Large intestine (tissue), 3 donors: ENCODE measurements around the gene CD160. TPM values are rescaled to one million over a fixed set of nuclear protein-coding genes. Genes with fewer than 3 reads are reported as not detected.
A peak's percentile ranks its signal among the peaks of the same experiment; 100 is the strongest.

Source experiments
- DNase-seq, 2 donors: peaks; one replicate each; pipeline versions ENCODE4 v3.0.0 to v3.0.0-alpha.2; 2013
- H3K27ac ChIP-seq: one replicate; pipeline ENCODE4 v1.5.1; 2013; ENCODE audit warnings: low read length
- H3K27me3 ChIP-seq: 2 replicates; pipeline ENCODE4 v1.6.1; 2013; ENCODE audit warnings: low read length; ENCODE audit not compliant: control insufficient read depth, insufficient read depth
- H3K36me3 ChIP-seq: 2 replicates; pipeline ENCODE4 v1.6.1; 2013; ENCODE audit warnings: low read length; ENCODE audit not compliant: control insufficient read depth, insufficient read depth
- H3K4me1 ChIP-seq: one replicate; pipeline ENCODE4 v1.6.1; 2013; ENCODE audit warnings: low read length; ENCODE audit not compliant: control insufficient read depth, insufficient read depth
- H3K4me3 ChIP-seq: one replicate; pipeline ENCODE4 v1.5.1; 2013; ENCODE audit warnings: low read length
- H3K9me3 ChIP-seq: one replicate; pipeline ENCODE4 v1.6.1; 2013; ENCODE audit warnings: mild to moderate bottlenecking, low read depth, low read length, moderate library complexity; ENCODE audit not compliant: control insufficient read depth
- WGBS: methylation state at CpG from one replicate; pipeline ENCODE4 v1.1.5; 2013; ENCODE audit warnings: low lambda C conversion rate; ENCODE audit not compliant: insufficient coverage; 5-methylcytosine and 5-hydroxymethylcytosine counted together
- polyA plus RNA-seq: library from polyadenylated mRNA; unstranded; fragments of 120-200 nt; gene quantifications from one replicate; pipeline ENCODE4 v1.2.1, GENCODE V29; 2013

CD160 gene
- polyA plus RNA-seq, 1 donor: 2.6 TPM

- 100% methylated on average over 1 of the region's 1 CpG for WGBS
- Histone ChIP-seq H3K4me1 (no peaks in the 10 kb centered on the region), H3K4me3 (no peak overlapping the region), H3K27me3 (no peaks in the 10 kb centered on the region), H3K9me3 (peaks cover 8% of the 10 kb centered on the region), H3K27ac (no peak overlapping the region), H3K36me3 (peaks cover 10% of the 10 kb centered on the region)
- DNase-seq: no peak
Measured at GRCh38 chr1:145771056-145771455, 51.8 kb downstream of the CD160 start.

GRCh38 chr1:145773423-145773822 is 54.1 kb downstream of the CD160 start:
- H3K9me3 ChIP-seq: no peaks in the 10 kb centered on the region
- H3K4me1 ChIP-seq: no peaks in the 10 kb centered on the region
- H3K27me3 ChIP-seq: no peaks in the 10 kb centered on the region
- no peak overlapping the region for H3K27ac ChIP-seq
- no peak for DNase-seq
- no peak overlapping the region for H3K4me3 ChIP-seq
- no CpG with 5 or more reads among the region's 1 CpG for WGBS
- peaks cover 10% of the 10 kb centered on the region for H3K36me3 ChIP-seq

GRCh38 chr1:145777357-145778145 is 58.3 kb downstream of the CD160 start:
- DNase-seq: no peak
- Histone ChIP-seq H3K27ac (no peak overlapping the region), H3K4me3 (no peak overlapping the region), H3K4me1 (no peaks in the 10 kb centered on the region), H3K27me3 (no peaks in the 10 kb centered on the region), H3K36me3 (peaks cover 8% of the 10 kb centered on the region), H3K9me3 (no peaks in the 10 kb centered on the region)
- no CpG with 5 or more reads among the region's 1 CpG for WGBS

GRCh38 chr1:145778146-145778540 is 58.8 kb downstream of the CD160 start:
- H3K9me3 ChIP-seq: no peaks in the 10 kb centered on the region
- H3K27me3 ChIP-seq: no peaks in the 10 kb centered on the region
- peaks cover 10% of the 10 kb centered on the region for H3K36me3 ChIP-seq
- DNase-seq: no peak
- no peaks in the 10 kb centered on the region for H3K4me1 ChIP-seq
- 100% methylated on average over 1 of the region's 1 CpG for WGBS
- H3K27ac ChIP-seq: no peak overlapping the region
- H3K4me3 ChIP-seq: no peak overlapping the region

- Histone ChIP-seq H3K4me1 (peaks cover 9% of the 10 kb centered on the region), H3K4me3 (no peak overlapping the region), H3K27ac (no peak overlapping the region), H3K27me3 (no peaks in the 10 kb centered on the region), H3K36me3 (peaks cover 10% of the 10 kb centered on the region), H3K9me3 (no peaks in the 10 kb centered on the region)
- WGBS: 100% methylated on average over 2 of the region's 10 CpGs
- no peak for DNase-seq
Measured at GRCh38 chr1:145782272-145783099, 63.2 kb downstream of the CD160 start.

GRCh38 chr1:145784409-145784808 is 65.1 kb downstream of the CD160 start:
- peaks cover 10% of the 10 kb centered on the region for H3K36me3 ChIP-seq
- H3K27me3 ChIP-seq: no peaks in the 10 kb centered on the region
- H3K4me1 ChIP-seq: peaks cover 9% of the 10 kb centered on the region
- WGBS: 90% methylated on average over 3 of the region's 3 CpGs
- no peak for DNase-seq
- no peak overlapping the region for H3K4me3 ChIP-seq
- H3K27ac ChIP-seq: no peak overlapping the region
- no peaks in the 10 kb centered on the region for H3K9me3 ChIP-seq

- no CpG with 5 or more reads among the region's 1 CpG for WGBS
- H3K27ac ChIP-seq: peak overlapping the region; percentile 76
- no peak overlapping the region for H3K4me3 ChIP-seq
- DNase-seq: peak; percentile 18 to 75
- H3K27me3 ChIP-seq: no peaks in the 10 kb centered on the region
- H3K9me3 ChIP-seq: no peaks in the 10 kb centered on the region
- H3K4me1 ChIP-seq: peaks cover 9% of the 10 kb centered on the region
- peaks cover 8% of the 10 kb centered on the region for H3K36me3 ChIP-seq
Measured at GRCh38 chr1:145785547-145785946, 66.2 kb downstream of the CD160 start.

- Histone ChIP-seq H3K4me3 (no peak overlapping the region), H3K27ac (peak overlapping the region; percentile 76), H3K36me3 (peaks cover 8% of the 10 kb centered on the region), H3K9me3 (no peaks in the 10 kb centered on the region), H3K4me1 (peaks cover 9% of the 10 kb centered on the region), H3K27me3 (no peaks in the 10 kb centered on the region)
- no CpG with 5 or more reads among the region's 1 CpG for WGBS
- peak in 1 of 2 donors; percentile 42 for DNase-seq
Measured at GRCh38 chr1:145786271-145786670, 67.0 kb downstream of the CD160 start.

- Histone ChIP-seq H3K9me3 (no peaks in the 10 kb centered on the region), H3K27ac (no peak overlapping the region), H3K4me1 (peaks cover 9% of the 10 kb centered on the region), H3K36me3 (peaks cover 5% of the 10 kb centered on the region), H3K4me3 (no peak overlapping the region), H3K27me3 (no peaks in the 10 kb centered on the region)
- WGBS: 100% methylated on average over 2 of the region's 3 CpGs
- DNase-seq: no peak
Measured at GRCh38 chr1:145788580-145788979, 69.3 kb downstream of the CD160 start.
